Fibroblast of skin of left quadriceps (primary cell): ENCODE measurements around the gene ZNF287.
"Not testable (repeated sequence)": the region's sequence is repeated elsewhere in the genome, so short reads cannot be mapped to it uniquely, and the experiment has no call there.

Source experiments
- DNase-seq, 2 experiments: peaks; one replicate each; pipeline ENCODE4 v3.0.0-alpha.2; 2013; ENCODE audit warnings: low read depth in 2 of 2

ZNF287 gene

DNA sequence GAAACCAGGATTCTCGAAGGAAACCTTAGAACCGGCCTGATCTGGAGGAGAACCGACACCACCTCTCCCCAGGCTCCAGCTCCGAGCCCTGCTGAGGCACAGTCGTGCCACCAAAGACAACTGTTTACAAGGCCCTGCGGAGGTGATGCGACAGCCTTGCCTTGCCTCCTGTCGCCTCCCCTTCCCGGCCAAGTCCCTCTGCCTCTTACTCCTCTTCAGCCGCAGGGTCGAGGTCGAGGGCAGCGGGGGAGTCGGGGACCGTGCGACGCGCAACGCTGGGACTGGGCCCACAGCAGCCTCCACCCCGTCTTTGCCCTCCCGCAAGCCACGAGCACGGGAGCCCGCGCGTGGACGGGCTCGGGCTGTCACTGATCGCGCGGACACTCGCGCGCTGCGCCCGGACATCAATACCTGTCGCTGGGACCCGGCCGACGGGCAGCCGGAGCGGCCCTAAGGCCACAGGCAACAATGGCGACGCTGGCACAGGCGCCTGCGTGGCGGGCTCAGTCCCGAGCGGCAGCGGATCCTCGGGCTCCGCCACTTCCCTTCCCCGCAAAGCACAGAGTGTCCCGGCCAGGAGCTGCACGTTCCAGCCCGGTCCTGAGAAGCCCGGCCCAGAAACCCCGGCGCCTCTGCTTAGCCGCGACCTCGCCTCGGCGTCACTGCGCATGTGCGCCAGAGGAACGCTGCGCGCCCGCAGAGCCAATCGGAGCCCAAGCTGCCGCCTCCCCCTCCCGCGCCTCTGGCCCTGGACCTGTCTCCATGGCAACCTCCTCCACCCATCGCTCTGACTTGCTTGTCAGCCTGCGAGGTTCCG lies at the start of gene ZNF287:
Gene ZNF287, minus strand, starts transcription at position 664 of the 817 bp plus-strand sequence. CDS start 1,473 bp downstream, outside the sequence.
- peak; percentile 73 to 74 for DNase-seq

DNA sequence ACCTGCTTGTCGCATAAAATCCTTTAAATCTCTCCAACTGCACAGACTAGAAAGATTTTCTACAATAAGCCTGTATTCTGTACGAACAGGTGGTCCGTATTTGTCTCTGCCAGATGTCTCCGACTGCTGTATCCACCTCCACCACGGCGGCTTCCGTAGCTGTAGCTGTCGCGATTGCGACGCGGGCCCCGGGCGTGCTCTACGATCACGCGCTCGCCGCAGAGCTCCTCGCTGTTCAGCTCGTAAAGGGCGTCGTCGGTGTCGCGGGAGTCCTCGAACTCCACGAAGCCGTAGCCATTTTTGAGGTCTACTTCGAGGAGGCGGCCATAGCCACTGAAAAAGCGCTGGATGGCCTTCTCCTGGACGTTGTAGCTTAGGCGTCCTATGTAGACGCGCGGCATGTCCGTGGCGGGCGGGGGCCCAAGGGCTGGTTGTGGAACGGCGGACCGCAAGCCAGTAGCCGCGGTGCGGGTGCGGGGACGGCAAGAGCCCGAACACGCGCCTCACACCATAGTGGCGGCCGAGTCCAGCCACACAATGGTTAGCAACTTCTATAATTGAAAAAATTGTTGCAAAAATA lies 48.6 kb upstream of the ZNF287 start:
- DNase-seq, result no peak

DNA sequence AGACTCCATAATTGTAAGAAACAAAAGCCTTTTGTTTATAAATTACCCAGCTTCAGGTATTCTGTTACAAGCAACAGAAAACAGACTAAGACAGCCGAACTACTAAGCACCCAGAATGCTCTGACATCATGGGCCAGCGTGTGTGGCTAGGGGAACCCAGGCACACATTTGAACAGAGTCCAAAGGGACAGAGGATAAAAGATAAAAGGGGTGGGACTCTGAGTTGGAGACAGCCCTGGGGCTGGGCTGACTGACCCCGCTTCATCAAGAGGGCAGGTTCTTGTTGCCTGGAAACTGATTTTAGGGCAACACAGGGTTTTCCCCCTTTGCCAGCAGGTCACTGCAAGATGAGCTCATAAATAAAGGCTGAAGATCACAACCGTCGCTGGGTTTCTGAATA lies 30.5 kb upstream of the ZNF287 start:
- no peak for DNase-seq

DNA sequence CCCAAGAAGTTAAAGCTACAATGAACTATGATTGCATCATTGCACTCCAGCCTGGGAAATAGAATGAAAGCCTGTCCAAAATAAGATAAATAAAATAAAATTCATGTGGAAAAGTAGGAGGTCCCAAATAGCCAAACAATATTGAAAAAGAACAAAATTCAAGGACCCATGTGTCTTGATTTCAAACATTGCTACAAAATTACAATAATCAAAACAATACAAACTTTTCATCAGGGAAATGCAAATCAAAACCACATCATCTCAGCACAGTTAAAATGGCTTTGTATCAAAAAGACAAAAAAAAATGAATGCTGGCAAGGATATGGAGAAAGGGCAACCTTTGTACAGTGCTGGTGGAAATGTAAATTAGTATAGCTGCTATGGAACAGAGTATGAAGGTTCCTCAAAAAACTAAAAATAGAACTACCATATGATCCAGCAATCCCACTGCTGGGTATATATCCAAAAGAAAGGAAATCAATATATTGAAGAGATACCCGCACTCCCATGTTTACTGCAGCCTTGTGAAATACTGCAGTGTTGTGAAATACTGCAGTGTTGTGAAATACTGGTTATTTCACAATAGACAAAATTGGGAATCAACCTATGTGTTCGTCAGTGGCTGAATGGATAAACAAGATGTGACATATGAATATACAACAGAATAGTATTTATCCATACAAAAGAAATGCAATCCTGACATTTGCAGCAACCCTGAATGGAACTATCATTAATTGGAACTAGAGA lies 24.5 kb upstream of the ZNF287 start:
- no peak for DNase-seq

DNA sequence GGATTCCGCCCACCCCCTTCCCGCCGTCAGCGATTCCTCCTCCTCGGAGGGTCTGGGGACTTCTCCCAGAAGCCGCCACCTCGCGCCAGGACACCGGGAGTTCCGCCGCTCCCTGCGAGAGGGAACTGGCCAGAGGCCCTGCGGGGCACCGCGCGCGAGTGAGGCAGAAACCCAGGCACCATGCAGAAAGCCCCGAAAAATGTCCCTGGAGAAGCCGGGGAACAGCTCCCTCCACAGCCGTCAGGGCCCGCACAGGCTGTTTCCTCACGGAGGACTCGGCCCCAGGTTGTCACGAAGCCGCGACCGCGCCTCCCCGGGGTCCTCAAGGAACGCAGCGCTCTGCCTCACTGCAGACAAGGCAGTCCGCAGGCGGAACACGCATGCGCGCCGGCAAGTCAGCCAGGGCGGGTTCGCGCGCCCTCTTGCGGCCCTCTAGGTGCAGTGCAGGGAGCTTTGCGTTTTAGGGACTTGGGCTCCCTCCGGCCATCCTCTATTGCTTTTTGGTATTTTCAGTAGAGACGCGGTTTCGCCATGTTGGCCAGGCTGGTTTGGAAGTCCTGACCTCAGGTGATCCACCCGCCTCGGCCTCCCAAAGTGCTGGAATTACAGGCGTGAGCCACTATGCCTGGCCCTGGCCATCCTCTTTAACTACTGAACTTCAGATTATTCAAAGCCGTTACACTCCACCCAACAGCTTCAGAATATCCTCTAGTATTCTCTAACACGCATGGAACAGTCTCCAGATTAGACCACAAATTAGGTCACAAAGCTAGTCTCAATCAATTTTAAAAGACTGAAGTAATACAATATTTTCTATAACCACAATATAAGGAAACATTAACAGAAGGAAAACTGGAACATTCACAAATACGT lies 20.3 kb upstream of the ZNF287 start:
- DNase-seq, result peak; percentile 62 to 72

DNA sequence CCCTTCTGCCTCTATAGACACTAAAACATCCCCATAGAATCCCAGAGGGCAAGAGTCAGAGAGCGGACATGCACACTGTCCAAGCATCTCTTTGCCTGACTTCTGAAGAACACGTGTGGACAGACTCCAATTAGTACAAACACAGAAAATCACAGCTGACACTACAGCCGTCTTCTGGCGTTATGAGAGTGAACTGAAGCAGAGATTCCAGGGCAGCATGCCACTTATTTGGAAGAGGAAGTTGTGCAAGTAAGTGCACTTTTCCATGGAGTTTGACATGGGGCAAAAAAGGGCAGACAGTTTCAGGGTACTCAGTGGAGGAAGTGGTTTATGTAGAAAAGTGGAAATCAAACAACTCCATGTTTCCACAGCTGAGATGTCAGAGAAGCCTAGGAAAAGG lies 16.8 kb upstream of the ZNF287 start:
- no peak for DNase-seq

DNA sequence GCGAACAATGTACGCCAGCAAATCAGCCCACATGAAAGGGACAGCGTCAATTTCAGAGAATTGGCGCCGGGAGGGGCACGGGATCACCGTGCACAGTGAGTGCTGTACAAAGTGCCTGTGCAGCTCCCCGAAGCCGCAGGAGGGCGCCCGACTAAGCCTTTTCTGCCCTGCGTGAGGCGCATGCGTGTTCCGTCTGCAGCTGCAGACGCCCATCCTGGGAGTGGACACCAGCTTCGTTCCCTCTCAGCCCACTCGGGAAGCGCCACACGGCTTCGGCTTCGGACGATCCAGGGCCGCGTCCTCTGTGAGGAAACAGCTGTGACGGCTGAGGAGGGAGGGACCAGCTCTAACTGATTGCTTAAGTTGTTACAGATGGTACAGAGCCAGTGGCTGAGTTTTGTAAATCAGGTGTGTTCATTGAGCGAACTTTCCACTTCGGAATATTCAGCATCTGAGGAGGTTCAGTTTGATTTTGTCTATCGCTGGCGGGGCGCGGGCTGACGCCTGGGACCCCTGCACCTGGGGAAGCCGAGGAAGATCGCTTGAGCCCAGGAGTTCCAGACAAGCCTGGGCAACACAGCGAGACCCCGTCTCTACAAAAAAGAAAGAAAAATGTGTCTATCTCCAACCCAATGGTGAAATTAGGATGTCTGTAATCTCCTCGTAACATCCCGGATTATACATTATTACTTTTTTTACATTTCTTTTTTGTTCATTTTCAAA lies 15.4 kb upstream of the ZNF287 start:
- DNase-seq, result peak; percentile 59 to 64

DNA sequence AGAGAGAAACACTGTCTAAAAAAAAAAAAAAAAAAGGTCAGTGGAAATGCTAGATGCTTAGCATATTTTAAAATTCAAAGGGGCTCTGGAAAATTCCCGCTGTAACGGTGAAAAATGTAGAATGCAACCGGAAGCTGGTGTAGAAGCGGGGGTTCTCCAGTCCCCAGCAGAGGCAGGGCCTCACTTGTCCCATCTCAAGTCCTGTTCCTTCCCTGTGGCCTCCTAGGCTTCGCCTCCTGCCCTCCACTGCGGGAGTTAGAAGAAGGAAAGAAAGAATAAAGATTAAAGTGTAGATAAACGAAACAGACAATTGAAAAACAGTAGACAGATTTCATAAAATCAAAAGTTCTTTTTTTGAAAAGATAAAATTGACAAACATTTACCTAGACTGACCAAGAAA lies 14.8 kb upstream of the ZNF287 start:
- no peak for DNase-seq

DNA sequence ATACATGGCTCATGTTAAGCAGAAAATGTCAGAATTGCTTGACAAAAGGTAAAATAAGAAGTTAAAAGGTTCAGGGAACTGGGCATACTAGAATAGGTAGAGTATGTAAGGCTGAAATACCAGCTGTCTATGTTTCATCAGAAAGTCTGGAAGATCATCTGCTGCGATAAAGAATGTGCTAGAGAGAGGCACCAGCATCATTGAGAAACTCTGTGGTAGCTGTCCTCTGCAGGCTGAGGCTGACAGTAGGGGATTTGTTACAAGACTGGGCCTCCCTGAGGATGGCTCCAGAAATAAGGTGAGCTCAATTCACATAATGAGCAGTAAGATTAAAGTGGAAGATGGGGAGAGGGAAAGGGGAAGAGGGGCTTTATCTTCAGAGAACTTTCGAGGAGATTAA lies 4.5 kb upstream of the ZNF287 start:
- no peak for DNase-seq

DNA sequence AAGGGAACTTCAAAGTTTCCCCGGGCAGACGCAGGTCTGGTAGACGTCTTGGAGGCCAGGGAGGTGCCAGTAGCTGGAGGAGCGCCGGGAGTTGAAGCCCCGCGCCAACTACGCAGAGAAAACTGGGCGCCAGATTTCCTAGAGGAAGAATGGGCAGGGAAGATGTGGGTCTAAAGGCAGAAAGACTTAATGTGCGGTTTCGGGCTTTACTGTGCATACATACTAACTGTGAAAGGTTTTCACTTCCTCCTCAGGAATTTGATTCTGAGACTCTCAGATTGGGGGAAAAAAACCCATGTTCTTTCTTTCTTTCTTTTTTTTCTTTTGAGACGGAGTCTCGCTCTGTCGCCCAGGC lies 331 bp upstream of the ZNF287 start:
- DNase-seq, result no peak

DNA sequence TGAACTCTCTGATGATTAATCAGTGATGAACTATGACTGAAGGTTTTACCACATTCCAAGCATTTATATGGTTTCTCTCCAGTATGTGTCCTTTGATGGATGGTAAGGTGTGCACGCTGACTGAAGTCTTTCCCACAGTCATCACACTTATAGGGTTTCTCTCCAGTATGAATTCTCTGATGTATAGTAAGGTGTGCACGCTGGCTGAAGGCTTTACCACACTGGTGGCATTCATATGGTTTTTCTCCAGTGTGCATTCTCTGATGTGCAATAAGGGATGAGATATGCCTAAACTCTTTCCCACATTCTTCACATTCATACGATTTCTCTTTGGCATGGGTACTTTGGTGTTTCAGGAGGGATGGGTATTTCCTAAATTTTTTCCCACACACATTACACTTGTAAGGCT lies 16.4 kb downstream of the ZNF287 start:
- no peak for DNase-seq

DNA sequence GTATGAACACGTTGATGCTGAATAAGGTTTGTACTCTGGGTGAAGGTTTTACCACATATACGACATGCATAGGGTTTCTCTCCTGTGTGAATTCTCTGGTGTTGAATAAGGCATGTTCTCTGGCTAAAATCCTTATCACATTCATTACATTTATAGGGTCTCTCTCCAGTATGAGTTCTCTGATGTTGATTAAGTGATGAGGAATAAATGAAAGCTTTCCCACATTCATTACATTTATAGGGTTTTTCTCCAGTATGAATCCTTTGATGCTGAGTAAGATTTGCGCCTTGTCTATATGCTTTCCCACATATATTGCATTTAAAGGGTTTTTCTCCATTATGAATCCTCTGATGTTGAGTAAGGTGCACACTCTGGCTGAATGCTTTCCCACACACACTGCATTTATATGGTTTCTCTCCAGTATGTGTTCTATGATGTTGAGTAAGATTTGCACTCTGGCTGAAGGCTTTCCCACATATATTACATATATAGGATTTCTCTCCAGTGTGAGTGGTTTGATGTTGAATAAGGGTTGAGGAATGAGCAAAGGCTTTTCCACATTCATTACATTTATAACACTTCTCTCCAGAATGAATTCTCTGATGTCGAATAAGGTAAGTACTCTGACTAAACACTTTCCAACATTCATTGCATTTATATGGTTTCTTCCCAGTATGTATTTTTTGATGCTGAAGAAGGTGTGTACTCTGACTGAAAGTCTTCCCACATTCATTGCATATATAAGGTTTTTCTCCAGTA lies 16.9 kb downstream of the ZNF287 start:
- DNase-seq, result no peak

DNA sequence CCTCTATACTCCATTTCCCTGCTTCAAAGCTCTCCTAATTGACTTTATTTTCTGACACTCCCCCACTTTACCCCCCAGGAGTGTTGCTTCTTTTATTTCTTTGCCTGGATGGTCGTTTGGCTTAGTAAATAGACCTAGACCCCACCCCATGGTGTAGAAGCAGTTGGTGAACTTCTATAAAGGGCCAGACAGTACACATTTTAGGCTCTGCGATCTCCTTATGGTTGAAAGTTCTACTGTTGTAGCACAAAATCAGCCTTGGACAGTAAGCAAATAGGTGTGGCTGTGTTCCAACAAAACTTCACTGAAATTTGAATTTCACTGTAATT lies 31.9 kb downstream of the ZNF287 start:
- no peak for DNase-seq

DNA sequence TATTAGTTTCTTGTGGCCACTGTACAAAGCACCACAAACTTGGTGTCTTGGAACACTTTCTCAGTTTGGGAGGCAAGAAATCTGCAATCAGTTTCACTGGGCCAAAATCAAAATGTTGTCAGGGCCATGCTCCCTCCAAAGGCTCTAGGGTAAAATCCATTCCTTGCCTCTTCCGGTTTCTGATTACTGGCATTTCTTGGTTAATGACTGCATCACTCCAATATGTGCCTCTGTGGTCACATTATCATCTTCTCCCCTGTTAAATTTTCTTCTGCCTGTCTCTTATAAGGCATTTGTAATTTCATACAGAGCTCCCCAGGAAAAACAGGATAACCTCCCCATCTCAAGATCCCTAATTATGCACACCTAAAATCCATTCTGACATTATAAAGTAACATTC lies 34.8 kb downstream of the ZNF287 start:
- DNase-seq, result no peak

DNA sequence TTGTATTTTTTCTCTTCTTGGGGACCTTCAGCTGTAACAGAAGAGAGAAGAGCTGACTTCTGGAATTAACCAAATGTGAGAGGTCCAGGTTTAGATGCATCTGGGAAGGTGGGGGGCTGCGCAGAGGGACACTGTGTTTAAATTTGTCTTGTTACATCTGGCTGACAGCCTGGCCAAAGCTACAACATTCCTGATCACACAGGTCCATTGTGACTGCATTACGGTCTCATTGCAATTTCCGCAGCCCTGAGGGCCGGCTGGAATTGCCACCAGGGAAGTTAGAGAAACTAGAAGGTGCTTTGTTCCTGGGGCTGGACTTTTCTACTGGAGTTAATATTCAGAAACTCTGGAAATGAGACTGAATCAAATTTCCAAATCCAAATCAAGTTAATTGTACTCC lies 39.1 kb downstream of the ZNF287 start:
- no peak for DNase-seq

DNA sequence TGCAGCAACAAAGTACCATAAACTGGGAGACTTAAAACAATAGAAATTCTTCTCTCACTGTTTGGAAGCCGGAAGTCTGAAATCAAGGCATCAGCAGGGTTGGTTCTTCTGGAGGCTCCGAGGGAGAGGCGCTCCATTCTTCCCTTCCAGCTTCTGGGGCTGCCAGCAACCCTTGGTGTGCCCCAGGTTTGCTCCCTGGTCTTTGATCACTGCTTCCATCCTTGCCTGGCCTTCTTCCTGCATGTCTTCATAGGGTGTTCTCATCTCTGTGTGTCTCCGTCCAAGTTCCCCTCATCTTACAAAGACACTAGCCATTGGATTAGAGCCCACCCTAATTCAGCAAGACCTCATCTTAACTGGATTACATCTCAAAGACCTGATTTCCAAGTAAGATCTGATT lies 41.7 kb downstream of the ZNF287 start:
- DNase-seq, result no peak

DNA sequence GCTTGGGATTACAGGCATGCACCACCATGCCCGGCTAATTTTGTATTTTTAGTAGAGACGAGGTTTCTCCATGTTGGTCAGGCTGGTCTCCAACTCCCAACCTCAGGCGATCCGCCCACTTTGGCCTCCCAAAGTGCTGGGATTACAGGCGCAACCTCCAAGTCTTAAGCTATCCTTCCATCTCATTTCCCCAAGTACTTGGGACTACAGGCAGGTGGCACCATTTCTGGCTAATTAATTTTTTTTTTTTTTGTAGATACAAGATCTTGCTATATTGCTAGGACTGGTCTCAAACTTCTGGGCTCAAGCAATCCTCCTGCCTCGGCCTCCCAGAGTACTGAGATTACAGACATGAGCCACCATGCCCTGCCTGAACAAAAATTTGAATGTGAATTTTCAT lies 43.4 kb downstream of the ZNF287 start:
- not testable (repeated sequence) for DNase-seq

DNA sequence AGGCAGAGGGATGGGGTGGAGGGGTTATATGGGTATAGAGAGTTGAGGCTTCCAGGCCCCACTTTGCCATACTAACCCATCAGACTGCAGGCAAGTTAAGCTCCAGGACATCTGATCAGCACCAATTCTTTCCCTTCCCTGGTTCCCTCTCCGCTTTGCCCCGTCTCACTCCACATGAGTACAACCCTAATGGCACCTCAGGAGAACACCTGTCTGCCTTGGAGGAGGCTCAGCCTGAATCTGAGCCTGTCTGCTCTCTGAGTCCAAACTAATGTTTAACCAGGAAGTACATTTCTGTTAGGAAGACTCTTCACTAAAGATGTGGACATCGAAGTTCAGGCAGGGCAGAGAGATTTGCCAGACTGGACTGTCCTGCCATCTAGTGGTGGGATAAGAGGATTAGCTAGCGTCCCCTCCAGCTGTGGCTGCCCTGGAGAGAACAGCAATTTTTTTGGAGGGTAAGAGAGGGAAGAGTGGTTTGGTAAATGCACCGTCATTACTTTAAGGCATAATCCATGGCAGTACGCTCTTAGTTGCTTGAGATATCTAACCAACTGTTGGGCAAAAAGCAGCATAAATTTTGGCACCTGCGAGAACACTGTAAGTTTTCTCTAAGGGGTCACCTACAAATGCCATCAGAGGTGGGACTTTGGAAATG lies 47.8 kb downstream of the ZNF287 start:
- peak; percentile 72 to 73 for DNase-seq

DNA sequence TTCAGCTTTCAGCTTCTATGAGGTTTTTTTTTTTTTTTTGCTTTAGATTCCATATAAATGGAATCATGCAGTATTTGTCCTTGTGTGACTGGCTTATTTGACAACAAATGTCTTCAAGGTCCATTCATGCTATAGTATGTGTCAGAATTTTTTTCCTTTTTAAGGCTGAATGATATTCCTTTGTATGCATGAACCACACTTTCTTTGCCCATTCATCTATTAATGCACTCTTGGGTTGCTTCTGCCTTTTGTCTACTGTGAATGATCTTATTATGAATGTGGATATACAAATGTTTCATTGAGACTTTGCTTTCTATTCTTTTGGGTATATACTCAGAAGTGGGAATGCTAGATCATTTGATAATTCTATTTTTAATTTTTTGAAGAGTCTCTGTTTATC lies 50.0 kb downstream of the ZNF287 start:
- no peak for DNase-seq

DNA sequence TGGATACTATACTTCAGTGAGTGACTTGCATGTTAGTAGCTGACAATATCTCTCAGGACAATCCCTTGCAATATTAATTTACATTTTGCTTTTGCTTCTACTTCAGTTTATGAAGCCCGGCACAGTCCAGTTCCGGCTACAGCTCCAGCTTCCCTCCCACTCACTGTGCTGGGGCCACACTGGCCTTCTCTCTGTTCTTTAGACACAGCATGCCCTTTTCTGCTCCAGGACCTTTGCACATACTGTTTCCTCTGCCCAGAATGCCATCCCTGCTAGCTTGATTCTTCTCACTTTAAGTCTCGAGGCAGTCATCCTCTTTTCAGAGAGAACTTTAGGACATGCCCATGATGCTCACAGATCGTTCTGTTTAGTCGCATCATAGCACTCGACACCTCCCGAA lies 51.5 kb downstream of the ZNF287 start:
- no peak for DNase-seq
